Measurements from ENCODE around the gene LRCH1. TPM values are rescaled to one million over a fixed set of nuclear protein-coding genes. Genes with fewer than 3 reads are reported as not detected.

The LRCH1 gene
- total and polyA plus RNA-seq, 7 donors = 1.7 to 7.9 (median 4.1) TPM

DNA sequence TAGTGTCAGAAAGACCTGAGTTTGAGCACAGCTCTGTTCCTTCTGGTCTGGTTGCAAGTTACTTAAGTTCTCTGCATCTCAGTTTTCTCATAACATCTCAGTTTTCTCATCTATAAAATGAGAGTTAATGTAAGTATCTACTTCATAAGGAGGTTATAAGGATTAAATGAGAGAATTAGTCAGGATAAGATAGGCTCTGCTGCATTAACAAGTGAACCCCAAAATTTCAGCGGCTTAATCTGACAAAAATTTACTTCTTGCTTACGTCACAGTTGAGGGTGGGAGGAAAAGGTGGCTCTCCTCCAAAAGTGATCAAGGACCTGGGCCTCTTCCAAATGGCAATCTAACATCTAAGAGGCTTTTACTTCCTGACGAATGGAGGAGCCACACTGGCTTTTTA, 31.5 kb upstream of the LRCH1 start:
- Histone ChIP-seq H3K36me3 (ENCODE audit: insufficient read depth in 1 of 2, low read depth in 1 of 2) (no peaks in the 10 kb centered on the region), H3K9me3 (no peaks in the 10 kb centered on the region), H3K27ac (no peak overlapping the region), H3K4me3 (no peak overlapping the region), H3K4me1 (no peaks in the 10 kb centered on the region), H3K27me3 (ENCODE audit: insufficient read depth in 3 of 3, low read length in 2 of 3) (no peaks in the 10 kb centered on the region)
- TF ChIP-seq, protein P1, sequence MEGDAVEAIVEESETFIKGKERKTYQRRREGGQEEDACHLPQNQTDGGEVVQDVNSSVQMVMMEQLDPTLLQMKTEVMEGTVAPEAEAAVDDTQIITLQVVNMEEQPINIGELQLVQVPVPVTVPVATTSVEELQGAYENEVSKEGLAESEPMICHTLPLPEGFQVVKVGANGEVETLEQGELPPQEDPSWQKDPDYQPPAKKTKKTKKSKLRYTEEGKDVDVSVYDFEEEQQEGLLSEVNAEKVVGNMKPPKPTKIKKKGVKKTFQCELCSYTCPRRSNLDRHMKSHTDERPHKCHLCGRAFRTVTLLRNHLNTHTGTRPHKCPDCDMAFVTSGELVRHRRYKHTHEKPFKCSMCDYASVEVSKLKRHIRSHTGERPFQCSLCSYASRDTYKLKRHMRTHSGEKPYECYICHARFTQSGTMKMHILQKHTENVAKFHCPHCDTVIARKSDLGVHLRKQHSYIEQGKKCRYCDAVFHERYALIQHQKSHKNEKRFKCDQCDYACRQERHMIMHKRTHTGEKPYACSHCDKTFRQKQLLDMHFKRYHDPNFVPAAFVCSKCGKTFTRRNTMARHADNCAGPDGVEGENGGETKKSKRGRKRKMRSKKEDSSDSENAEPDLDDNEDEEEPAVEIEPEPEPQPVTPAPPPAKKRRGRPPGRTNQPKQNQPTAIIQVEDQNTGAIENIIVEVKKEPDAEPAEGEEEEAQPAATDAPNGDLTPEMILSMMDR (IDR thresholded peaks at IDR 0.05) = no peak
- WGBS, 3 donors = 32 to 41% (median 35%) methylated on average over 3 of the region's 3 CpGs
- intact Hi-C loops (cut with DNase I) = no loop called here
- DNase-seq (no peak), ATAC-seq (no peak)

DNA sequence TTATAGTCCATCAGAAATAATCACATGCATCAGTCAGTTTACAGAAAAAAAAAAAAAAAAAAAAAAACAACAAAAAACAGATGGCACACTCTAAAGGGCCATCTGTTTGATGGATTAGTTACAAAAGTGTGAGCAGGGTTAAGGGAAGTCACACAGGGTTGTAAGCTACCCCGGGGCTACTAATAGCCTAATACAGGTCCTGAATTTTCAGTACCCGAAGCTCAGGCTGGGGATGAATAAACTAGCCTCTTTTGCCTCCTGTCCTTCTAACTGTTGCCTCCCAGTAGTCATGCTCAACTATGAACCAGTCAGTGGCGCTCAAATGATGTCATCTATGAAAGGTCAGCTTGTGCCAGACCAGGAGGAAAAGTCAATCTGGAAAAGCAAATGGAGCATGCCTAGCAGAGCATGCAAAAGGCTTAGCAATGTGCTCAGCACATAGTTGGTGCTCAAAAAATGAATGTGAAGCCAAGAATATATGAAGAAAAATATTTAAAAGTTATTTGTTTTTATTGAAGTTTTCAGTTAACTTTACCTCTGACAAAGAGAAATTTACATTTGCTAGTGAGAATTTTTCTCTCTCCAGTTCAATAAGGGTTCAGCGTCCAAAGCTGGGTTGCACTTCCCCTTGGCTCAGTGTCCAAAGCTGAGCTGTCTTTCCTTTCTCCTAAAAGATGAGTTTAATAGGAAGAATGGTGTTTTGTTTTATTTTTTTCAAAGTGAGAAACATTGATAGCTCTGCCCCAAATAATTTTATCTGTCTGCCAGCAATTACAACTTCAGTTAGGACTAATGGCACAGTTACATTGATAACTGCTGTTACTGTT, 30.8 kb upstream of the LRCH1 start:
- 10 to 16% (median 13%) methylated on average over 4 of the region's 4 CpGs for WGBS, 3 donors
- no peak for DNase-seq
- intact Hi-C loops (cut with DNase I) = no loop called here

DNA sequence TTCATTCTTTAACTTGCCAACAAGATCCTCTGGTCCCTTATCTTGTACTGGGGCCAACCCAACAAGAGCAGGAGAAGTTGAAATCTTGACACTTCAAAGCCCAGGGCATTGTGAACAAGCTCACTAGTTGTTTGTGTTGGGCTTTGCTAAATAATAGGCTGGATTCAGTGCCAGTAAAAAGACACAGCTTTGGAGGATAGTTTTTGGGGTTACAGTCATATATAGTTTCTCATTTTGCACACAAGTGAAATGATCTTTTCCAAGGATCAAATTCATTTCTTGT, 30.3 kb upstream of the LRCH1 start:
- DNase-seq (no peak), ATAC-seq (no peak)
- H3K4me3 ChIP-seq = no peak overlapping the region
- peaks cover 0 to 5% (median 0%) of the 10 kb centered on the region in 3 donors for H3K27me3 ChIP-seq (ENCODE audit: insufficient read depth in 3 of 3, low read length in 2 of 3)
- no peaks in the 10 kb centered on the region for H3K9me3 ChIP-seq
- intact Hi-C loops (cut with DNase I) = no loop called here
- no peak overlapping the region for H3K27ac ChIP-seq
- TF ChIP-seq, protein P1 (IDR thresholded peaks at IDR 0.05) = no peak
- H3K36me3 ChIP-seq (ENCODE audit: insufficient read depth in 1 of 2, low read depth in 1 of 2) = no peaks in the 10 kb centered on the region
- no peaks in the 10 kb centered on the region for H3K4me1 ChIP-seq

More for the DNA sequence above, 30.8 kb upstream of the LRCH1 start:
- TF ChIP-seq, protein P1 (IDR thresholded peaks at IDR 0.05) = no peak
- no peak overlapping the region for H3K4me3 ChIP-seq
- H3K27ac ChIP-seq = no peak overlapping the region
- ATAC-seq = no peak
- no peaks in the 10 kb centered on the region for H3K4me1 ChIP-seq
- H3K36me3 ChIP-seq (ENCODE audit: insufficient read depth in 1 of 2, low read depth in 1 of 2) = no peaks in the 10 kb centered on the region
- no peaks in the 10 kb centered on the region for H3K9me3 ChIP-seq
- peaks cover 0 to 5% (median 0%) of the 10 kb centered on the region in 3 donors for H3K27me3 ChIP-seq (ENCODE audit: insufficient read depth in 3 of 3, low read length in 2 of 3)

DNA sequence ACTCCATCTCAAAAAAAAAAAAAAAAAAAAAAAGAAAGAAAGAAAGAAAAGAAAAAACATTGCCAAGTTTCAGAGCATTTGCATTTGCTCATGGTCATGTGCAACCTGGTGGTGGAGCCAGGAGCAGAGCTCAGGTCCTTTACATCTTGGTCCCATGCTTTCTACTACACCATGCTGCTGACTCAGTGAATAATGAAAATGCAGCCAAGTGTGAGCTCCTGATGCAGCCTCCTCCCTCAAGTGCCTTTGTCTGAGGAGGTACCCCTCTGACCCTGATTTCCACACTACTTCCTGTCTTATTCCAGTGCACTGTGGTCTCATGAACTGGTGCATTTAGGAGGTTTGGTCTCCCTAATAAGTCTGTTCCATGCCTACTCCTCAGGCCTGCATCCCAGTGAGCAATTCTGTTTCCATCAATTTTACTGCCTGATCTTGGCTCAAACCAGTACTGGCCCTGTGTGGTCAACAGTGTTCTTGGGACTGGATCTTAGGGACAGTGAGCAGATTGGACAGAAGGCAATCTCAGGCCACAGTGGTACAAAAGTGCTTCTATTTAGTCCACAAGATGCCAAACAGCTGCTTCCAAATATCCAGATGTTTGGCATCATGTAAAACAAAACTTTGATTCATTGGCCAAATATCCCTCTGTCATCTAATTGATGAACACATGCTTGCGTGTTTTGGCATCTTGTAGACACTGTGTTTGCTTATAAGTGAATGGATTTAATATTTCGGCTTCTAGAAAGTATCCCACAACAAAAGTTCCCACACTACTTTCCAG, 28.8 kb upstream of the LRCH1 start:
- WGBS, 3 donors = 34 to 55% (median 35%) methylated on average over 2 of the region's 2 CpGs
- H3K4me3 ChIP-seq = no peak overlapping the region
- DNase-seq (no peak), ATAC-seq (no peak)
- intact Hi-C loops (cut with DNase I) = no loop called here
- no peak overlapping the region for H3K27ac ChIP-seq
- no peaks in the 10 kb centered on the region for H3K36me3 ChIP-seq (ENCODE audit: insufficient read depth in 1 of 2, low read depth in 1 of 2)
- peaks cover 0 to 5% (median 0%) of the 10 kb centered on the region in 3 donors for H3K27me3 ChIP-seq (ENCODE audit: insufficient read depth in 3 of 3, low read length in 2 of 3)
- no peaks in the 10 kb centered on the region for H3K9me3 ChIP-seq
- no peaks in the 10 kb centered on the region for H3K4me1 ChIP-seq
- TF ChIP-seq, protein P1 (IDR thresholded peaks at IDR 0.05) = no peak

All from psoas muscle (tissue), 8 donors.